ENCODE data around the gene SRGAP3. TPM values are rescaled to one million over a fixed set of nuclear protein-coding genes. Genes with fewer than 3 reads are reported as not detected.
"Not testable (repeated sequence)": the region's sequence is repeated elsewhere in the genome, so short reads cannot be mapped to it uniquely, and the experiment has no call there.

SRGAP3 gene
- total and polyA plus RNA-seq, 3 donors from 2014 or later = 16.5 to 65.9 (median 58.5) TPM

DNA sequence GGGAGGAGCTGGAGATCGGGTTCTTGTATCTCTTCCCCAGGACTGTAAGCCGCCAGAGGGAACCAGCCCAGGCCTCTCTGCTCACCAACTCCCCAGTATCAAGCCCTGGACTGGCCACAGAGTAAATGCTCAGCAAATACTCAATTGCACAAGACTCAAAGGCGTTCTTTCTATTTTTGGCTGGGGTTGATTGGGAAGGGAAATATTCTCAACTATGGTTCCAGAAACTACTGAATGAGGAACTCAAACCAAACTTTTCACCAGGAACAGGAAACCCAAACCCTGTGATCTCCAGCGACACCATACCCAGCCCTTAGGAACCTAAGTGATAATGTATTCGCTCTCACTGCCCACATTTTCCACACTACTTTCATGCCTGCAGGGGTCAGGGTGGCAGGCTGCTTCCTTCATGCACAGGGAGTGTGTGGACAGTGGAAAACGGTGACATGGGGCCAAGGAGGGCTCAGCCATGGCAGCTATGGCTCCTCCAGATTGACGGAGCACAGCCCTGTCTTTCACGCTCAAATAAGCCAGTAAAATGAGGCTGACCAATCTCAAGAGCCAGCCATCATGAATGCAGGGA lies 161.5 kb downstream of the SRGAP3 start:
- TF ChIP-seq, protein P1, sequence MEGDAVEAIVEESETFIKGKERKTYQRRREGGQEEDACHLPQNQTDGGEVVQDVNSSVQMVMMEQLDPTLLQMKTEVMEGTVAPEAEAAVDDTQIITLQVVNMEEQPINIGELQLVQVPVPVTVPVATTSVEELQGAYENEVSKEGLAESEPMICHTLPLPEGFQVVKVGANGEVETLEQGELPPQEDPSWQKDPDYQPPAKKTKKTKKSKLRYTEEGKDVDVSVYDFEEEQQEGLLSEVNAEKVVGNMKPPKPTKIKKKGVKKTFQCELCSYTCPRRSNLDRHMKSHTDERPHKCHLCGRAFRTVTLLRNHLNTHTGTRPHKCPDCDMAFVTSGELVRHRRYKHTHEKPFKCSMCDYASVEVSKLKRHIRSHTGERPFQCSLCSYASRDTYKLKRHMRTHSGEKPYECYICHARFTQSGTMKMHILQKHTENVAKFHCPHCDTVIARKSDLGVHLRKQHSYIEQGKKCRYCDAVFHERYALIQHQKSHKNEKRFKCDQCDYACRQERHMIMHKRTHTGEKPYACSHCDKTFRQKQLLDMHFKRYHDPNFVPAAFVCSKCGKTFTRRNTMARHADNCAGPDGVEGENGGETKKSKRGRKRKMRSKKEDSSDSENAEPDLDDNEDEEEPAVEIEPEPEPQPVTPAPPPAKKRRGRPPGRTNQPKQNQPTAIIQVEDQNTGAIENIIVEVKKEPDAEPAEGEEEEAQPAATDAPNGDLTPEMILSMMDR (IDR thresholded peaks at IDR 0.05) = no peak
- no peak for TF ChIP-seq POLR2A (IDR thresholded peaks at IDR 0.05)
- H3K4me3 ChIP-seq = no peak overlapping the region
- intact Hi-C loops (cut with DNase I; ENCODE audit: low total_unique reads) = no loop called here
- no peaks in the 10 kb centered on the region for H3K9me3 ChIP-seq
- WGBS, 2 donors = 86 to 92% methylated on average over 8 of the region's 8 CpGs
- H3K36me3 ChIP-seq (ENCODE audit: low read depth, missing control alignments) = no peaks in the 10 kb centered on the region
- H3K27me3 ChIP-seq = no peaks in the 10 kb centered on the region
- no peaks in the 10 kb centered on the region for H3K4me1 ChIP-seq
- no peak for DNase-seq
- no peak overlapping the region for H3K27ac ChIP-seq

DNA sequence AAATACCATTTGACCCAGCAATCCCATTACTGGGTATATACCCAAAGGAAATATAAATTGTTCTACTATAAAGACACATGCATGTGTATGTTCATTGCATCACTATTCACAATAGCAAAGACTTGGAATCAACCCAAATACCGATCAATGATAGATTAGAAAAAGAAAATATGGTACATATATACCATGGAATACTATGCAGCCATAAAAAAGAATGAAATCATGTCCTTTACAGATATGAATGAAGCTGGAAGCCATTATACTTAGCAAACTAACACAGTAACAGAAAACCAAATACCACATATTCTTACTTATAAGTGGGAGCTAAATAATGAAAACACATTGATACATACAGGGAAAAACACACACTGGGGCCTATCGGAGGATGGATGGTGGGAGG lies 164.0 kb downstream of the SRGAP3 start:
- H3K4me1 ChIP-seq; intact Hi-C loops (cut with DNase I; ENCODE audit: low total_unique reads); DNase-seq; H3K4me3 ChIP-seq; H3K9me3 ChIP-seq; H3K27me3 ChIP-seq; H3K36me3 ChIP-seq (ENCODE audit: low read depth, missing control alignments); H3K27ac ChIP-seq: not testable (repeated sequence)
- 74 to 75% methylated on average over 2 of the region's 2 CpGs for WGBS, 2 donors

DNA sequence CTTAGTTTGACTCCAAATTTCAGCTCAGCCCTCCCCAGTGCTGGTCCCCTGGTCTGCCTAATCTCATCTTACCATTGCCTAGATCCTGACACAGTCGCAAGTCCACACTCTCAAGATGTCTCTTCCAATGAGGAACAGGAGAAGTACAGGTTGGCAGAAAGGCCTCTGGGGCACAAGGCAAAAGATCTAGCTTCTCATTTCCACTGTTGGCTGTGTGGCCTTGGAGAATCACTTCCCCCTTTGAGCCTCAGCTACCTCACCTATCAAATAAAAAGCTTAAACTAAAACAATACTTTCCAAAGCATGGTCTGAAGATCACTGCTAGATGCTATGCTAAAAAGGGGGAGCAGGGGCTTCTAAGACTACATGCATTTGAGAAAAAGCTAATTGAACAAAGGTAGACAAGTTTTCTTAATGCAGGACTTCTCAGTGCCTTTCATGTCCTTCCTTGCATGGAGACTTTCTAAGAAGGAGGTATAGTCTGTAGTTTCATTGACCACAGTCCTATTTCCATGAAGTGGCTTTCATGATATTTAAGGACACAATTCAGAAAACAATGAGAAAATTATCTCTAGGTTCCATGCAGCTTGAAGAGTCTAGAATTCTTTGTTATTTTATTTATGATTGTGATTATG lies 168.1 kb downstream of the SRGAP3 start:
- intact Hi-C loops (cut with DNase I; ENCODE audit: low total_unique reads) = no loop called here
- DNase-seq = no peak
- 82 to 89% methylated on average over 1 of the region's 1 CpG for WGBS, 2 donors

DNA sequence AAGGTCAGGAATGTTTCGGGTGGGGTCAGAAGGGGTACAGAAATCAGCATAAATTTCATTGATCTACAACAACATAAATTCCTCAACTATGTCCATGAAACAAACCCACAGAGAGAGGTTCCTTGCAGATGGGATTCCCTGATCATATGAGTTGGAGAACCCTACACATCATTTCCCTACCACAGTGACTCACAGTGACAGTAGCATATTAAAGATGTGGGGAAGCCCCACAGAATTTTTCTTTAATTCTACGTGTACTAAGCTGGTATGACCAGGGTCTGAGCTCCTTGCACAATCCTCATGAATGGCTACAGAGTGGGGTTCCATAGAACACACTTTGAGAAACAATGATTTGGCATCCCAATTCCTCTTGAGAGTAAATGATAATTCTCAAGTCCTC lies 169.3 kb downstream of the SRGAP3 start:
- Histone ChIP-seq H3K27me3 (no peaks in the 10 kb centered on the region), H3K4me1 (no peaks in the 10 kb centered on the region), H3K36me3 (ENCODE audit: low read depth, missing control alignments) (no peaks in the 10 kb centered on the region), H3K27ac (no peak overlapping the region), H3K9me3 (no peaks in the 10 kb centered on the region), H3K4me3 (no peak overlapping the region)
- intact Hi-C loops (cut with DNase I; ENCODE audit: low total_unique reads) = no loop called here
- TF ChIP-seq POLR2A (IDR thresholded peaks at IDR 0.05) = no peak
- TF ChIP-seq, protein P1 (IDR thresholded peaks at IDR 0.05) = no peak
- no peak for DNase-seq
- WGBS, 2 donors = 83 to 91% methylated on average over 2 of the region's 2 CpGs

More for the DNA sequence above, 168.1 kb downstream of the SRGAP3 start:
- Histone ChIP-seq H3K27ac (no peak overlapping the region), H3K4me3 (no peak overlapping the region), H3K36me3 (ENCODE audit: low read depth, missing control alignments) (no peaks in the 10 kb centered on the region), H3K4me1 (no peaks in the 10 kb centered on the region), H3K27me3 (no peaks in the 10 kb centered on the region), H3K9me3 (no peaks in the 10 kb centered on the region)
- TF ChIP-seq POLR2A (IDR thresholded peaks at IDR 0.05) = no peak
- TF ChIP-seq, protein P1 (IDR thresholded peaks at IDR 0.05) = no peak

DNA sequence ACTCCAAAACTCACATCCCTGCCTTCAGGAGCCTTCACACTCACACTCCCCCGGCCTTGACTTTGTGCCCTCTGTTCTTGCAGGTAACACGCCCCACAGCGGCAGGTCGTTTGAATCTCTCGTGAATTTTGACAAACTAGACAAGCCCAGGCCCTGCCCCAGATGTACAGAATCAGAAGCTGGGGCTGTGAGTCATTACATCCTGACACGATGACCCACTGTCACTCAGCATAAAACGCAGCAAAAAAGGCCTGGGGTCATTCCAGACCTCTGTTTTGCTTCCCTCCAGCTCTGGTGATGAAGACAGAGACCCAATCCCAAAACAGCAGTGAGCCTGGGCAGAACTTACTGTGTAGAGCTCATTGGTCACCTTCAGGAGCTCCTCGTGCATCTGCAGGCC lies 169.8 kb downstream of the SRGAP3 start:
- H3K4me3 ChIP-seq = no peak overlapping the region
- no peaks in the 10 kb centered on the region for H3K9me3 ChIP-seq
- intact Hi-C loops (cut with DNase I; ENCODE audit: low total_unique reads) = no loop called here

More for the DNA sequence above, 169.8 kb downstream of the SRGAP3 start:
- Histone ChIP-seq H3K27me3 (no peaks in the 10 kb centered on the region), H3K4me1 (no peaks in the 10 kb centered on the region), H3K36me3 (ENCODE audit: low read depth, missing control alignments) (no peaks in the 10 kb centered on the region), H3K27ac (no peak overlapping the region)
- DNase-seq = no peak
- TF ChIP-seq POLR2A (IDR thresholded peaks at IDR 0.05) = no peak
- TF ChIP-seq, protein P1 (IDR thresholded peaks at IDR 0.05) = no peak
- 83 to 85% methylated on average over 6 to 8 of the region's 8 CpGs for WGBS, 2 donors

All from testis (tissue), 3 donors.